OCI-LY1 (cell line): ENCODE measurements around the gene FRMD5.
A peak's percentile ranks its signal among the peaks of the same experiment; 100 is the strongest.
"Not testable (repeated sequence)": the region's sequence is repeated elsewhere in the genome, so short reads cannot be mapped to it uniquely, and the experiment has no call there.

Source experiments
- H2AFZ ChIP-seq: fragments of 200-600 bp; sonication (generic), shearing (Covaris generic); 2 replicates; pipeline ENCODE4 v1.6.0; 2014; ENCODE audit warnings: antibody characterized with exemption, mild to moderate bottlenecking, low read length
- H3F3A ChIP-seq: fragments of 200-600 bp; sonication (generic), shearing (Covaris generic); 2 replicates; pipeline ENCODE4 v1.6.0; 2014; ENCODE audit warnings: mild to moderate bottlenecking, antibody characterized with exemption, low read length, moderate library complexity; ENCODE audit not compliant: insufficient read depth
- H3K27ac ChIP-seq: fragments of 200-600 bp; sonication (generic); 2 replicates; pipeline ENCODE4 v1.5.1; 2014; ENCODE audit warnings: low read length, mixed run types, mild to moderate bottlenecking, low read depth; ENCODE audit not compliant: poor library complexity, severe bottlenecking
- H3K27me3 ChIP-seq: fragments of 200-600 bp; sonication (generic); 2 replicates; pipeline ENCODE4 v1.6.0; 2014; ENCODE audit warnings: antibody characterized with exemption, mild to moderate bottlenecking, low read length, moderate library complexity; ENCODE audit not compliant: insufficient read depth
- H3K36me3 ChIP-seq: fragments of 200-600 bp; sonication (generic); 2 replicates; pipeline ENCODE4 v1.6.1; 2014; ENCODE audit warnings: mild to moderate bottlenecking, antibody characterized with exemption, low read length, moderate library complexity, mixed read lengths; ENCODE audit not compliant: insufficient read depth
- H3K4me1 ChIP-seq: fragments of 200-600 bp; sonication (generic); 2 replicates; pipeline ENCODE4 v1.5.1; 2014; ENCODE audit warnings: mild to moderate bottlenecking, low read length, moderate library complexity; ENCODE audit not compliant: insufficient read depth, severe bottlenecking
- H3K4me2 ChIP-seq: fragments of 200-600 bp; sonication (generic), shearing (Covaris generic); 2 replicates; pipeline ENCODE4 v1.6.1; 2014; ENCODE audit warnings: low read length
- H3K4me3 ChIP-seq: fragments of 200-600 bp; sonication (generic); 2 replicates; pipeline ENCODE4 v1.5.1; 2014; ENCODE audit warnings: low read length, low read depth, mild to moderate bottlenecking, mixed read lengths; ENCODE audit not compliant: poor library complexity, severe bottlenecking
- H3K79me2 ChIP-seq: fragments of 200-600 bp; shearing (Covaris generic); 2 replicates; pipeline ENCODE4 v1.6.1; 2016; ENCODE audit warnings: mixed run types, low read length, mixed read lengths; ENCODE audit not compliant: insufficient read depth
- H3K9ac ChIP-seq: fragments of 200-600 bp; sonication (generic), shearing (Covaris generic); 2 replicates; pipeline ENCODE4 v1.6.1; 2014; ENCODE audit warnings: mild to moderate bottlenecking, low read length, mixed read lengths
- H3K9me2 ChIP-seq: fragments of 200-600 bp; sonication (generic), shearing (Covaris generic); 2 replicates; pipeline ENCODE4 v1.6.1; 2014; ENCODE audit warnings: low read depth, mild to moderate bottlenecking, low read length, mixed read lengths
- H3K9me3 ChIP-seq: fragments of 200-600 bp; shearing (Covaris generic); 2 replicates; pipeline ENCODE4 v1.6.1; 2014; ENCODE audit warnings: low read length, mixed read lengths
- H4K20me1 ChIP-seq: fragments of 200-600 bp; sonication (generic), shearing (Covaris generic); 2 replicates; pipeline ENCODE4 v1.6.0; 2016; ENCODE audit warnings: mild to moderate bottlenecking, low read length; ENCODE audit not compliant: insufficient read depth
- EZH2 ChIP-seq: fragments of 200-600 bp; sonication (generic), shearing (Covaris generic); IDR thresholded peaks from 2 replicates; pipeline ENCODE4 v1.8.0; 2017; ENCODE audit warnings: borderline replicate concordance, mixed run types, mild to moderate bottlenecking, antibody characterized with exemption, low read length, moderate library complexity, mixed read lengths
- TF ChIP-seq, protein P1 (sequence below): fragments of 200-600 bp; sonication (generic), shearing (Covaris generic); IDR thresholded peaks from 2 replicates; pipeline ENCODE4 v1.5.1; 2017; ENCODE audit warnings: mild to moderate bottlenecking, antibody characterized with exemption, low read length, moderate library complexity, mixed read lengths

The FRMD5 gene

DNA sequence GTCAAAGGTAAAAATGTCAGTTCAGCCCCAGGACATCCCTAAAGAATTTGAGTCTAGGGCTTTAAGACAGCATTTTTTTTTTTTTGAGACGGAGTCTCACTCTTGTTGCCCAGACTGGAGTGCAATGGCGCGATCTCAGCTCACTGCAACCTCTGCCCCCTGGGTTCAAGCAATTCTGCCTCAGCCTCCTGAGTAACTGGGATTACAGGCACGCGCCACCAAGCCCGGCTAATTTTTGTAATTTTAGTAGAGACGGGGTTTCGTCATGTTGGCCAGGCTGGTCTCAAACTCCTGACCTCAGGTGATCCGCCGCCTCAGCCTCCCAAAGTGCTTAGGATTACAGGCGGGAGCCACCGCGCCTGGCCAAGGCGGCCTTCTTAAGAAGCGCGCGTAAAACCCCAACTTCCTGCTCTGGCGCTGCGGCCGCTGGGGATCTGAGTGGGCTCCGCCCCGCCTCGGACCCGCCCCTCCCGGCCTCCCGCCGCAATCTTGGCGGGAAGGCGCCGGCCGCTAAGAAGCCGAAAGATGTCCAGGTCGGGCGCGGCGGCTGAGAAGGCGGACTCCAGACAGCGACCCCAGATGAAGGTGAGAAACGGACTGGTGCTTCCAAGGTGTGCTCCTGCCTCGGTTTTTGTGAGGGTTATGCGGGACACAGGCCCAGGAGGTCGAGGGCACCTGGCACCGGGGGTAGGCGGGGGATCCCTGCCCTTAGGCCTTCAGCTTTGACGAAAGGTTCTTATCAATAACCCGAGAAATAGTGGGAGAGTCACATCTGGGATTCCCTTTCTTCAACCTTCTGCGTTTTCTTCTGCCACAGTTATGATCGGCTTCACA is 368.3 kb downstream of the FRMD5 start, which contains the start of gene WDR76:
WDR76 (plus strand) TSS at position 495 of the 834 bp plus-strand sequence; CDS start at position 526, 31 bp downstream.
- no peaks in the 10 kb centered on the region for H3K27me3 ChIP-seq
- H3F3A ChIP-seq, result no peaks in the 10 kb centered on the region
- no peaks in the 10 kb centered on the region for H4K20me1 ChIP-seq
- H3K36me3 ChIP-seq, result peaks cover 40% of the 10 kb centered on the region
- TF ChIP-seq EZH2, result no peak
- TF ChIP-seq, protein P1, sequence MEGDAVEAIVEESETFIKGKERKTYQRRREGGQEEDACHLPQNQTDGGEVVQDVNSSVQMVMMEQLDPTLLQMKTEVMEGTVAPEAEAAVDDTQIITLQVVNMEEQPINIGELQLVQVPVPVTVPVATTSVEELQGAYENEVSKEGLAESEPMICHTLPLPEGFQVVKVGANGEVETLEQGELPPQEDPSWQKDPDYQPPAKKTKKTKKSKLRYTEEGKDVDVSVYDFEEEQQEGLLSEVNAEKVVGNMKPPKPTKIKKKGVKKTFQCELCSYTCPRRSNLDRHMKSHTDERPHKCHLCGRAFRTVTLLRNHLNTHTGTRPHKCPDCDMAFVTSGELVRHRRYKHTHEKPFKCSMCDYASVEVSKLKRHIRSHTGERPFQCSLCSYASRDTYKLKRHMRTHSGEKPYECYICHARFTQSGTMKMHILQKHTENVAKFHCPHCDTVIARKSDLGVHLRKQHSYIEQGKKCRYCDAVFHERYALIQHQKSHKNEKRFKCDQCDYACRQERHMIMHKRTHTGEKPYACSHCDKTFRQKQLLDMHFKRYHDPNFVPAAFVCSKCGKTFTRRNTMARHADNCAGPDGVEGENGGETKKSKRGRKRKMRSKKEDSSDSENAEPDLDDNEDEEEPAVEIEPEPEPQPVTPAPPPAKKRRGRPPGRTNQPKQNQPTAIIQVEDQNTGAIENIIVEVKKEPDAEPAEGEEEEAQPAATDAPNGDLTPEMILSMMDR, result no peak
- H3K4me2 ChIP-seq, result peak within 1 kb of the TSS; percentile 90
- H2AFZ ChIP-seq, result no peak within 1 kb of the TSS
- H3K79me2 ChIP-seq, result peaks cover 74% of the 10 kb centered on the region
- peak within 1 kb of the TSS; percentile 88 for H3K9ac ChIP-seq
- H3K9me3 ChIP-seq, result no peaks in the 10 kb centered on the region
- peak within 1 kb of the TSS; percentile 81 for H3K27ac ChIP-seq
- no peaks in the 10 kb centered on the region for H3K9me2 ChIP-seq
- H3K4me1 ChIP-seq, result peaks cover 67% of the 10 kb centered on the region
- H3K4me3 ChIP-seq, result peak within 1 kb of the TSS; percentile 80

DNA sequence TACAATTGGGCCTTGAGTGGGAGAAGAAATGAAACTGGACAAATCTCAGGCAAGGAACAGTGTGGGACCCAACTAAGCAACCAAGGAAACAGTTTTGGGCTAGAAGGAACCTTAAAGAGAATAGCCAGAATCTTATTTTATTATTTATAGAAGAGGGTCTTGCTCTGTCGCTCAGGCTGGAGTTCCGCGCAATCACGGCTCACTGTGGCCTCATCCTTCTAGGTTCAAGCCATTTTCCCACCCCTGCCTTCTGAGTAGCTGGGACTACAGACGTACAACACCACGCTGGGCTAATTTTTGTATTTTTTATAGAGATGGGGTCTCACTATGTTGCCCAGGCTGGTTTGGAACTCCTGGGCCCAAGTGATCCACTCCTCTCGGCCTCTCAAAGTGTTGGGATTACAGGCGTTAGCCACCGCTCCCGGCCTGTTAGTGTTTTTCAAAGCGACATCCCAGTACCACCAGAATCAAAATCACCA is 369.0 kb downstream of the FRMD5 start:
- Histone ChIP-seq H3K9me3 (no peaks in the 10 kb centered on the region), H3K27me3 (no peaks in the 10 kb centered on the region), H3K79me2 (peaks cover 74% of the 10 kb centered on the region), H3F3A (no peaks in the 10 kb centered on the region), H4K20me1 (no peaks in the 10 kb centered on the region), H3K9me2 (no peaks in the 10 kb centered on the region), H2AFZ (no peak overlapping the region), H3K4me1 (peaks cover 67% of the 10 kb centered on the region), H3K9ac (peak overlapping the region; percentile 88; the same call in 1 of the 2 replicates), H3K4me2 (peak overlapping the region; percentile 90), H3K4me3 (peak overlapping the region; percentile 80), H3K36me3 (peaks cover 40% of the 10 kb centered on the region), H3K27ac (peak overlapping the region; percentile 81)
- no peak for TF ChIP-seq EZH2
- TF ChIP-seq, protein P1, result no peak

DNA sequence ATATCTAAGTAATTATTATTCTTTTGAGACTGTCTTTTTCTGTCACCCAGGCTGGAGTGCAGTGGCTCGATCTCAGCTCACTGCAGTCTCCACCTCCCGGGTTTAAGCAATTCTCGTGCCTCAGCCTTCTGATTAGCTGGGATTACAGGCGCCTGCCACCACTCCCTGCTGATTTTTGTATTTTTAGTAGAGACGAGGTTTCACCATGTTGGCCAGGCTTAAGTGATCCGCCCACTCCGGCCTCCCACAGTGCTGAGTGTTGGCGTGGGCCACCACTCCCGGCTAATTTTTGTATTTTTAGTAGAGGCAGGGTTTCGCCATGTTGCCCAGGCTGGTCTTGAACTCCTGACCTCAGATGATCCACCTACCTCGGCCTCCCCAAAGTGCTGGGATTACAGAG is 369.8 kb downstream of the FRMD5 start:
- Histone ChIP-seq H3K9ac (peak overlapping the region; percentile 99), H3K4me2 (peak overlapping the region; percentile 81; the same call in 1 of the 2 replicates), H3K4me1 (peaks cover 63% of the 10 kb centered on the region), H3K79me2 (peaks cover 74% of the 10 kb centered on the region), H3K27ac (peak overlapping the region; percentile 81), H3K36me3 (peaks cover 38% of the 10 kb centered on the region)
- H3K9me3 ChIP-seq, H3K4me3 ChIP-seq, H3K9me2 ChIP-seq, H4K20me1 ChIP-seq, H2AFZ ChIP-seq, H3F3A ChIP-seq, H3K27me3 ChIP-seq: not testable (repeated sequence)
